Left lung (tissue), 10 donors: ENCODE data around the gene FGGY. TPM values are rescaled to one million over a fixed set of nuclear protein-coding genes. Genes with fewer than 3 reads are reported as not detected.
A peak's percentile ranks its signal among the peaks of the same experiment; 100 is the strongest.

Experiments
- ATAC-seq: fragments of 200-7000 bp; cut with Tn5 transposase; one replicate; pipeline ENCODE4 v1.9.1; 2020; ENCODE audit warnings: moderate library complexity
- DNase-seq, 4 donors: peaks; one replicate each; pipeline ENCODE4 v3.0.0-alpha.2; 2013 to 2020
- H3K27ac ChIP-seq, 2 donors: fragments of 200-600 bp; sonication (generic) in 1 of 2; one replicate each; pipeline versions ENCODE4 v1.5.0 to v1.8.0; 2020 to 2021
- H3K27me3 ChIP-seq, 2 donors: fragments of 200-600 bp; sonication (generic) in 1 of 2; one replicate each; pipeline versions ENCODE4 v1.5.0 to v1.8.0; 2020 to 2021
- H3K36me3 ChIP-seq, 2 donors: fragments of 200-600 bp; sonication (generic) in 1 of 2; one replicate each; pipeline versions ENCODE4 v1.5.0 to v1.8.0; 2020 to 2021
- H3K4me1 ChIP-seq, 2 donors: fragments of 200-600 bp; one replicate each; pipeline ENCODE4 v1.8.0; 2021
- H3K4me3 ChIP-seq, 2 donors: fragments of 200-600 bp; sonication (generic) in 1 of 2; one replicate each; pipeline versions ENCODE4 v1.5.0 to v1.8.0; 2020 to 2021; ENCODE audit warnings: mild to moderate bottlenecking in 1 of 2
- H3K9me3 ChIP-seq, 2 donors: fragments of 200-600 bp; sonication (generic) in 1 of 2; one replicate each; pipeline versions ENCODE4 v1.5.0 to v1.8.0; 2020 to 2021
- CTCF ChIP-seq, 2 donors: fragments of 200-600 bp; sonication (generic) in 1 of 2; IDR thresholded peaks; one replicate each; pipeline versions ENCODE4 v1.5.0 to v1.8.0; 2021; ENCODE audit warnings: antibody characterized with exemption in 2 of 2
- intact Hi-C, 2 donors: fragments of 100-400 bp; cut with DNase I; formaldehyde crosslinking; loops; one replicate each; pipeline versions ENCODE4 v1.11.2 to v1.14.2; 2022
- polyA plus RNA-seq, 6 donors: library from polyadenylated mRNA; unstranded; fragments of 120-200 nt; gene quantifications; one replicate each; pipeline ENCODE4 v1.2.1, GENCODE V29; 2013; ENCODE audit not compliant: insufficient read length in 6 of 6
- total RNA-seq, 2 donors: library from RNA; stranded (reverse); fragmentation: NEBNext Ultra II Directional; extraction: Animal tissue kit (Norgen Biotek cat#: 25700); gene quantifications; one replicate each; pipeline ENCODE4 v1.2.1, GENCODE V29; 2021
- donor health status: DM: no; HTN: yes; CAD: no.
- donor health status: DM: no; HTN: no; CAD: no.

Gene FGGY
- total and polyA plus RNA-seq, 8 donors: 13.5 to 22.7 (median 18.4) TPM

- DNase-seq (no peak), ATAC-seq (peak; percentile 68)
- no peaks in the 10 kb centered on the region for H3K9me3 ChIP-seq
- no peaks in the 10 kb centered on the region for H3K36me3 ChIP-seq
- H3K4me3 ChIP-seq: no peak overlapping the region
- intact Hi-C loops: no loop called here
- no peak for TF ChIP-seq CTCF (IDR thresholded peaks at IDR 0.05)
- H3K4me1 ChIP-seq: peaks cover 0 to 6% of the 10 kb centered on the region in 2 donors
- no peak overlapping the region for H3K27ac ChIP-seq
- H3K27me3 ChIP-seq: no peaks in the 10 kb centered on the region
Observed at GRCh38 chr1:59484096-59484495, 187.2 kb downstream of the FGGY start.

GRCh38 chr1:59485171-59485570, 188.3 kb downstream of the FGGY start:
- TF ChIP-seq CTCF (IDR thresholded peaks at IDR 0.05): no peak
- H3K27me3 ChIP-seq: no peaks in the 10 kb centered on the region
- DNase-seq (no peak), ATAC-seq (no peak)
- H3K4me3 ChIP-seq: no peak overlapping the region
- intact Hi-C loops: no loop called here
- H3K4me1 ChIP-seq: peaks cover 0 to 6% of the 10 kb centered on the region in 2 donors
- H3K36me3 ChIP-seq: no peaks in the 10 kb centered on the region
- H3K9me3 ChIP-seq: no peaks in the 10 kb centered on the region
- no peak overlapping the region for H3K27ac ChIP-seq

GRCh38 chr1:59485949-59486348, 189.1 kb downstream of the FGGY start:
- Histone ChIP-seq H3K9me3 (no peaks in the 10 kb centered on the region), H3K36me3 (no peaks in the 10 kb centered on the region), H3K4me3 (no peak overlapping the region), H3K27ac (no peak overlapping the region), H3K4me1 (peaks cover 0 to 6% of the 10 kb centered on the region in 2 donors), H3K27me3 (no peaks in the 10 kb centered on the region)
- no peak for TF ChIP-seq CTCF (IDR thresholded peaks at IDR 0.05)
- intact Hi-C loops: no loop called here
- ATAC-seq (no peak), DNase-seq (no peak)

- Histone ChIP-seq H3K27me3 (no peaks in the 10 kb centered on the region), H3K27ac (no peak overlapping the region), H3K9me3 (peaks cover 0 to under 1% of the 10 kb centered on the region in 2 donors), H3K36me3 (no peaks in the 10 kb centered on the region), H3K4me1 (peaks cover 0 to 6% of the 10 kb centered on the region in 2 donors), H3K4me3 (no peak overlapping the region)
- no peak for TF ChIP-seq CTCF (IDR thresholded peaks at IDR 0.05)
- no peak for ATAC-seq
- no peak for DNase-seq
- intact Hi-C loops: no loop called here
Observed at GRCh38 chr1:59486615-59487014, 189.7 kb downstream of the FGGY start.

GRCh38 chr1:59487335-59488031, 190.6 kb downstream of the FGGY start:
- no peak for TF ChIP-seq CTCF (IDR thresholded peaks at IDR 0.05)
- intact Hi-C loops: no loop called here
- H3K27ac ChIP-seq: no peak overlapping the region

More at GRCh38 chr1:59487335-59488031, 190.6 kb downstream of the FGGY start:
- Histone ChIP-seq H3K4me3 (no peak overlapping the region), H3K36me3 (no peaks in the 10 kb centered on the region), H3K9me3 (peaks cover 0 to 4% of the 10 kb centered on the region in 2 donors), H3K4me1 (peaks cover 0 to 6% of the 10 kb centered on the region in 2 donors), H3K27me3 (no peaks in the 10 kb centered on the region)
- DNase-seq (no peak), ATAC-seq (peak; percentile 39)
